NT2/D1 (cell line): Measurements from ENCODE around the gene CLEC16A.

Source experiments
- SUZ12 ChIP-seq: IDR thresholded peaks from 2 replicates; pipeline ENCODE4 v1.6.1; 2011; ENCODE audit not compliant: insufficient read length, insufficient read depth; ENCODE audit errors: extremely low read depth
- YY1 ChIP-seq: IDR thresholded peaks from 2 replicates; pipeline ENCODE4 v1.6.1; 2011; ENCODE audit not compliant: insufficient read length, insufficient read depth
- ZNF274 ChIP-seq: IDR thresholded peaks from 2 replicates; pipeline ENCODE4 v1.6.1; 2011; ENCODE audit warnings: mild to moderate bottlenecking, low read depth, low read length

DNA sequence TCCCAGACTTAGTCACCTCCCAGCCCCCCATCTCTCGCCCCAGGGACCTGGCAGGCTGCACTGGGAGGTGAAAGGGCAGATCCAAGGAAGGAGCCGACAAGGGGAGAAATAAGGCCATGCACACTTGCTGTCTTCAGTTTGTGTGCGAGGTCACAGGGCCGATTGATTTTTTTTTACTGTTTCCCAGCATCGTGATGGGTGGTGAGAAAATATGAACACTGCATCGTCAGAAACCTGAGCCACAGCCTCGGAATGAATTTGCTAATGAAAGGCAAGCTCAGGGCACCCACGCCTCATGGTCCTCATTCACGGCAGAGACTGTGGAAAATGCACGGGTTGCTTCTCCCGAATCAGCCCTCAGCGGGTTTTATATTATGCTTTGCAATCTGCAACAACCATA is 213.7 kb downstream of the CLEC16A start:
- TF ChIP-seq YY1: no peak
- no peak for TF ChIP-seq ZNF274
- no peak for TF ChIP-seq SUZ12
